ENCODE measurements around the gene VGLL1. TPM values are rescaled to one million over a fixed set of nuclear protein-coding genes. Genes with fewer than 3 reads are reported as not detected.
A peak's percentile ranks its signal among the peaks of the same experiment; 100 is the strongest.

VGLL1 gene
- total and polyA plus RNA-seq, 10 of the 15 experiments (the other 5 are each of a cell fraction or from before 2014, with no cell fraction given) = not detected

GRCh38 chrX:136496764-136497555, 35.1 kb upstream of the VGLL1 start:
- H3K27me3 ChIP-seq (replicated peaks in 1 of 2; ENCODE audit: control insufficient read depth in 2 of 2, insufficient read depth in 2 of 2, low read length in 1 of 2) = no peaks in the 10 kb centered on the region; a peak in 1 of 4 replicates
- H3K27ac ChIP-seq (ENCODE audit: control insufficient read depth, insufficient read depth) = peak overlapping the region; percentile 90
- peak overlapping the region; percentile 72 for H3K4me3 ChIP-seq
- no TSS peak for BruUV-seq (replicated peaks)
- H3K4me2 ChIP-seq (ENCODE audit: control insufficient read depth, insufficient read depth) = peak overlapping the region; percentile 32
- ChIA-PET CTCF (interaction anchor here (1.2 kb wide), 1 partner anchor 523 kb away, joined by 3 read pairs; the partner anchor contains the start of gene MMGT1), RAD21 (ENCODE audit: unreplicated experiment) (interaction anchor here (0.6 to 2.2 kb wide), 3 partner anchors 177 to 263 kb away, joined by 3 to 6 read pairs (median 4); no protein-coding TSS in a partner anchor), SMC1A (ENCODE audit: uncharacterized antibody, unreplicated experiment) (no interaction called here), POLR2A (no interaction called here)
- ATAC-seq = peak; percentile 82
- 31% methylated on average over 28 of the region's 111 CpGs for WGBS (ENCODE audit: insufficient coverage, insufficient replicate concordance, low lambda C conversion rate, missing lambda C conversion rate)
- H2AFZ ChIP-seq (ENCODE audit: control insufficient read depth, low read depth, low read length) = peak overlapping the region; percentile 90
- peak; percentile 48 for DNase-seq (ENCODE audit: low read depth, low spot score)
- intact Hi-C loops (cut with micrococcal nuclease; ENCODE audit: unreplicated experiment) = loop anchor here (2.0 to 5.0 kb wide), 4 partner anchors 80 to 525 kb away; partner anchors contain the start of genes MMGT1 and SLC9A6
- H3K36me3 ChIP-seq (ENCODE audit: control insufficient read depth in 2 of 2, insufficient read depth in 2 of 2, low read length in 1 of 2) = no peaks in the 10 kb centered on the region
- H4K20me1 ChIP-seq (ENCODE audit: control insufficient read depth, insufficient read depth) = no peaks in the 10 kb centered on the region
- no peak for FAIRE-seq
- H3K9me3 ChIP-seq (replicated peaks; ENCODE audit: control insufficient read depth, insufficient read depth, low read length) = no peaks in the 10 kb centered on the region
- peaks cover 18% of the 10 kb centered on the region for H3K79me2 ChIP-seq (ENCODE audit: control insufficient read depth, insufficient read depth, low read length)
- peak overlapping the region; percentile 87 for H3K9ac ChIP-seq (ENCODE audit: control insufficient read depth, insufficient read depth, low read length)
- in situ Hi-C loops (cut with MboI) = loop anchor here (10.0 kb wide), 1 partner anchor 198 kb away; no protein-coding TSS in a partner anchor
- no peaks in the 10 kb centered on the region for H3K4me1 ChIP-seq (ENCODE audit: control insufficient read depth, insufficient read depth, low read length)
- TF ChIP-seq NRF1 (conservative IDR thresholded peaks at IDR 0.05; ENCODE audit: low read depth, low read length) = 0 out of 2 replicates have a peak, but pooled peaks have one; percentile 15
- 0 out of 2 replicates have a peak, but pooled peaks have one; percentile 14 for TF ChIP-seq ATF7 (IDR thresholded peaks at IDR 0.05; ENCODE audit: low read depth)
- peak in 1 of 2 experiments; percentile 46; a peak in 2 of 4 replicates for TF ChIP-seq BHLHE40 (IDR thresholded peaks at IDR 0.05; ENCODE audit: borderline replicate concordance in 1 of 2, low read depth in 2 of 2, low read length in 1 of 2)
- peak; percentile 11; the same call in 1 of the 2 replicates for TF ChIP-seq NR2C1 (IDR thresholded peaks at IDR 0.05)
- TF ChIP-seq EED (IDR thresholded peaks at IDR 0.05; ENCODE audit: low read depth) = peak; percentile 47; the same call in 1 of the 2 replicates
- peak in 1 of 2 experiments; percentile 13; a peak in 2 of 4 replicates for TF ChIP-seq IKZF2 (IDR thresholded peaks at IDR 0.05)
- TF ChIP-seq NR2F1 (conservative IDR thresholded peaks at IDR 0.05) = 0 out of 2 replicates have a peak, but pooled peaks have one; percentile 10
- peak; percentile 93 for TF ChIP-seq E4F1 (IDR thresholded peaks at IDR 0.05; ENCODE audit: borderline replicate concordance, partially characterized antibody)
- TF ChIP-seq RAD51 (IDR thresholded peaks at IDR 0.05) = no peak
- TF ChIP-seq CREB1 (IDR thresholded peaks at IDR 0.05; ENCODE audit: low read depth) = peak; percentile 95
- TF ChIP-seq SRF (IDR thresholded peaks at IDR 0.05; ENCODE audit: low read depth in 2 of 2, low read length in 2 of 2) = peak in 1 of 2 experiments; percentile 65; a peak in 1 of 4 replicates
- TF ChIP-seq ZZZ3 (IDR thresholded peaks at IDR 0.05; ENCODE audit: control insufficient read depth, insufficient read length, low read depth) = no peak
- TF ChIP-seq POU2F2 (IDR thresholded peaks at IDR 0.05; ENCODE audit: borderline replicate concordance, low read depth, low read length) = 0 out of 3 replicates have a peak, but pooled peaks have one; percentile 25
- TF ChIP-seq CREM (IDR thresholded peaks at IDR 0.05; ENCODE audit: low read depth) = peak; percentile 78
- TF ChIP-seq ETV6 (conservative IDR thresholded peaks at IDR 0.05 in 1 of 2, IDR thresholded peaks at IDR 0.05 in 1 of 2; ENCODE audit: borderline replicate concordance in 1 of 2, low read depth in 1 of 2) = no peak; a peak in 1 of 4 replicates
- TF ChIP-seq EGR1 (IDR thresholded peaks at IDR 0.05; ENCODE audit: borderline replicate concordance in 1 of 2, low read depth in 2 of 2, low read length in 2 of 2) = peak in 1 of 2 experiments; percentile 85; a peak in 2 of 3 replicates
- TF ChIP-seq POLR2AphosphoS5 (IDR thresholded peaks at IDR 0.05; ENCODE audit: low read length) = peak; percentile 34; the same call in 1 of the 2 replicates
- TF ChIP-seq NBN (IDR thresholded peaks at IDR 0.05) = 0 out of 2 replicates have a peak, but pooled peaks have one; percentile 49
- no peak for TF ChIP-seq RUNX3 (IDR thresholded peaks at IDR 0.05; ENCODE audit: low read length)
- TF ChIP-seq MXI1 (IDR thresholded peaks at IDR 0.05; ENCODE audit: low read depth, low read length) = peak; percentile 46; the same call in 1 of the 2 replicates
- TF ChIP-seq ATF3 (IDR thresholded peaks at IDR 0.05; ENCODE audit: borderline replicate concordance, extremely low read depth, low read depth, low read length) = peak; percentile 48; the same call in 1 of the 2 replicates

All from GM12878 (cell line).